Measurements from ENCODE around the gene LYSMD3. TPM values are rescaled to one million over a fixed set of nuclear protein-coding genes. Genes with fewer than 3 reads are reported as not detected.

The LYSMD3 gene
- total and polyA plus RNA-seq, 3 experiments from 2014 or later = 13.0 to 17.0 (median 17.0) TPM

- no peaks in the 10 kb centered on the region for H3K27me3 Mint-ChIP-seq
- Histone ChIP-seq H3K27ac (ENCODE audit: low read depth, low read length) (no peak overlapping the region), H3K27me3 (ENCODE audit: insufficient read depth, low read length, poor library complexity, severe bottlenecking) (no peaks in the 10 kb centered on the region), H3K4me3 (ENCODE audit: low read length) (no peak overlapping the region), H3K36me3 (ENCODE audit: insufficient read depth, low read length) (peaks cover 19% of the 10 kb centered on the region), H3K4me1 (ENCODE audit: insufficient read depth, low read length) (no peaks in the 10 kb centered on the region), H3K9me3 (ENCODE audit: low read length) (no peaks in the 10 kb centered on the region)
- peaks cover 4 to 63% (median 27%) of the 10 kb centered on the region in 3 donors for H3K36me3 Mint-ChIP-seq
- ChIA-PET POLR2A (no interaction called here), CTCF (no interaction called here)
- no peak for DNase-seq
- H3K4me1 Mint-ChIP-seq = peaks cover 11 to 34% (median 34%) of the 10 kb centered on the region in 3 donors
- H3K27ac Mint-ChIP-seq = peak overlapping the region in 4 of 8 donors; percentile 28 to 71 (median 38)
- no peak overlapping the region for H3K4me3 Mint-ChIP-seq
- no peaks in the 10 kb centered on the region for H3K9me3 Mint-ChIP-seq
These were observed 10.3 kb downstream of the LYSMD3 start for GRCh38 chr5:90519081-90519480.

DNA sequence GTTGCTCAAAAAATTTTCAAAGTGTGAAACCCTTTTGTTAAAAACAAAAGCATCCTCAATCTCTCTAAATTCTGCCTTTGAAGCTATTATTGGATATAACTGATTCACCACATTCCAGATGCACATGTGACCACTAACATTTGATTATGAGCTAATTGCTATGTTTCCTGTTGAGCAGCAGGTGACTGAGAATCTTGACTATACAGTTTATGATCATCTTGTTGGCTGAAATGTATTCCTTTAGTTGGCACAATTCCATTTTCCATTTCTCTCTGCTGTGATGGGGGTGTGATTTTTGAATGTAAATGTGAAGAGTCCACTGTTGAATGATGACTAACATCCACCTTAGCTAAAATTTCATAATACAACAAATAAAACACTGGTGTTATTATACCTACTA is 10.7 kb downstream of the LYSMD3 start:
- CTCF ChIA-PET = no interaction called here
- H3K27ac ChIP-seq (ENCODE audit: low read depth, low read length) = no peak overlapping the region
- Mint-ChIP-seq H3K9me3 (no peaks in the 10 kb centered on the region), H3K4me1 (peaks cover 9 to 30% (median 30%) of the 10 kb centered on the region in 3 donors), H3K36me3 (peaks cover 4 to 58% (median 27%) of the 10 kb centered on the region in 3 donors), H3K27me3 (no peaks in the 10 kb centered on the region), H3K4me3 (no peak overlapping the region), H3K27ac (peak overlapping the region in 5 of 8 donors; percentile 1 to 49 (median 36))
- H3K36me3 ChIP-seq (ENCODE audit: insufficient read depth, low read length) = peaks cover 16% of the 10 kb centered on the region
- no peak for DNase-seq
- POLR2A ChIA-PET = no interaction called here
- no peaks in the 10 kb centered on the region for H3K9me3 ChIP-seq (ENCODE audit: low read length)
- no peaks in the 10 kb centered on the region for H3K27me3 ChIP-seq (ENCODE audit: insufficient read depth, low read length, poor library complexity, severe bottlenecking)
- no peaks in the 10 kb centered on the region for H3K4me1 ChIP-seq (ENCODE audit: insufficient read depth, low read length)
- H3K4me3 ChIP-seq (ENCODE audit: low read length) = no peak overlapping the region

DNA sequence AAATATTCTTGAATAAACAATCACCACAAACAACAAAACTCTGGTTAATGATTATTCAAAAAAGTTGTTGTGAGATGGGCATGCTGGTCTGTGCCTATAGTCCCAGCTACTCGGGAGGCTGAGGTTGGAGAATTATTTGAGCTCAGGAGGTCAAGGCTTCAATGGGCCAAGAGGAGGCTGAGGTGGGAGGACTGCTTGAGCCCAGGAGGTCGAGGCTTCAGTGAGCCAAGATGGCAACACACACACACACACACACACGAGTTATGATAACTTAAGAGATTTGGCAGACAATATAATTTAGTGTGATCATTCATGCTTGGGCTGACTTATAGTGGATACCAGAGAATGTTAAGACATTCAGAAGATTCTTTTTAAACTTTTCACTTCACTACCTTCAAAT is 14.9 kb downstream of the LYSMD3 start:
- Mint-ChIP-seq H3K4me1 (peaks cover 8 to 12% (median 8%) of the 10 kb centered on the region in 3 donors), H3K4me3 (no peak overlapping the region), H3K36me3 (peaks cover 4 to 22% (median 12%) of the 10 kb centered on the region in 3 donors), H3K9me3 (no peaks in the 10 kb centered on the region), H3K27ac (peak overlapping the region in 4 of 8 donors; percentile 13 to 76 (median 50)), H3K27me3 (no peaks in the 10 kb centered on the region)
- no peaks in the 10 kb centered on the region for H3K27me3 ChIP-seq (ENCODE audit: insufficient read depth, low read length, poor library complexity, severe bottlenecking)
- CTCF ChIA-PET = no interaction called here
- DNase-seq = no peak
- POLR2A ChIA-PET = no interaction called here
- H3K36me3 ChIP-seq (ENCODE audit: insufficient read depth, low read length) = peaks cover 8% of the 10 kb centered on the region
- no peak overlapping the region for H3K27ac ChIP-seq (ENCODE audit: low read depth, low read length)
- no peaks in the 10 kb centered on the region for H3K9me3 ChIP-seq (ENCODE audit: low read length)
- no peak overlapping the region for H3K4me3 ChIP-seq (ENCODE audit: low read length)
- no peaks in the 10 kb centered on the region for H3K4me1 ChIP-seq (ENCODE audit: insufficient read depth, low read length)

GRCh38 chr5:90510438-90510837 is 18.9 kb downstream of the LYSMD3 start:
- Mint-ChIP-seq H3K36me3 (peaks cover 2 to 5% (median 4%) of the 10 kb centered on the region in 3 donors), H3K9me3 (no peaks in the 10 kb centered on the region), H3K27me3 (no peaks in the 10 kb centered on the region), H3K27ac (peak overlapping the region in 1 of 8 donors; percentile 19), H3K4me1 (no peaks in the 10 kb centered on the region), H3K4me3 (no peak overlapping the region)
- H3K9me3 ChIP-seq (ENCODE audit: low read length) = no peaks in the 10 kb centered on the region
- H3K4me3 ChIP-seq (ENCODE audit: low read length) = no peak overlapping the region
- no peak overlapping the region for H3K27ac ChIP-seq (ENCODE audit: low read depth, low read length)
- ChIA-PET CTCF (no interaction called here), POLR2A (no interaction called here)
- no peaks in the 10 kb centered on the region for H3K4me1 ChIP-seq (ENCODE audit: insufficient read depth, low read length)
- no peaks in the 10 kb centered on the region for H3K27me3 ChIP-seq (ENCODE audit: insufficient read depth, low read length, poor library complexity, severe bottlenecking)
- H3K36me3 ChIP-seq (ENCODE audit: insufficient read depth, low read length) = no peaks in the 10 kb centered on the region
- DNase-seq = no peak

DNA sequence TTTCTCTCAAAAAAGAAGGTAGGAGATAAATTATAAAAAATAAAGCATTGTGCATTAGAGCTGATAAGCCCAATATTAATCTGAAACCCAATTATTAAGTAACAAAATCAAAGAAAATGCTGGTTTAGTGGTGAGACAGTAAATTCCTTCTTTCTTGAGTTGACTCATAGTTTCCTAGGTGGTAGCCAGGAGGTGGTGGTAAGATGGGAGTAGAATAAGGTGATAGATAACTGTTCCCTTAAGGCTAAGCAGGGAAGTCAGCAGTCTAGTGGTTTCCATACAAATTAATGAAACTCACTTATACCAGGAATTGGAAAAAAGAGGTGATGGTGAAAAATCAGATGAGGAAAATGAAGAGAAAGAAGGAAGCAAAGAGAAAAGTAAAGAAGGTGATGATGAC is 23.2 kb downstream of the LYSMD3 start:
- ChIA-PET CTCF (no interaction called here), POLR2A (no interaction called here)
- no peak for DNase-seq
- Histone ChIP-seq H3K27ac (ENCODE audit: low read depth, low read length) (no peak overlapping the region), H3K4me3 (ENCODE audit: low read length) (no peak overlapping the region), H3K36me3 (ENCODE audit: insufficient read depth, low read length) (no peaks in the 10 kb centered on the region), H3K9me3 (ENCODE audit: low read length) (no peaks in the 10 kb centered on the region), H3K27me3 (ENCODE audit: insufficient read depth, low read length, poor library complexity, severe bottlenecking) (no peaks in the 10 kb centered on the region), H3K4me1 (ENCODE audit: insufficient read depth, low read length) (no peaks in the 10 kb centered on the region)
- no peaks in the 10 kb centered on the region for H3K9me3 Mint-ChIP-seq
- H3K36me3 Mint-ChIP-seq = no peaks in the 10 kb centered on the region
- no peaks in the 10 kb centered on the region for H3K27me3 Mint-ChIP-seq
- no peaks in the 10 kb centered on the region for H3K4me1 Mint-ChIP-seq
- H3K4me3 Mint-ChIP-seq = no peak overlapping the region
- no peak overlapping the region for H3K27ac Mint-ChIP-seq

- Mint-ChIP-seq H3K9me3 (no peaks in the 10 kb centered on the region), H3K27ac (no peak overlapping the region), H3K36me3 (no peaks in the 10 kb centered on the region), H3K4me1 (no peaks in the 10 kb centered on the region), H3K27me3 (no peaks in the 10 kb centered on the region), H3K4me3 (no peak overlapping the region)
- Histone ChIP-seq H3K27me3 (ENCODE audit: insufficient read depth, low read length, poor library complexity, severe bottlenecking) (no peaks in the 10 kb centered on the region), H3K9me3 (ENCODE audit: low read length) (no peaks in the 10 kb centered on the region), H3K27ac (ENCODE audit: low read depth, low read length) (no peak overlapping the region), H3K4me3 (ENCODE audit: low read length) (no peak overlapping the region), H3K4me1 (ENCODE audit: insufficient read depth, low read length) (no peaks in the 10 kb centered on the region), H3K36me3 (ENCODE audit: insufficient read depth, low read length) (no peaks in the 10 kb centered on the region)
- POLR2A ChIA-PET = no interaction called here
- CTCF ChIA-PET = no interaction called here
- DNase-seq = no peak
These were observed 24.6 kb downstream of the LYSMD3 start for GRCh38 chr5:90504743-90505142.

GRCh38 chr5:90503596-90503995 is 25.8 kb downstream of the LYSMD3 start:
- no peaks in the 10 kb centered on the region for H3K27me3 ChIP-seq (ENCODE audit: insufficient read depth, low read length, poor library complexity, severe bottlenecking)
- H3K27ac Mint-ChIP-seq = no peak overlapping the region

DNA sequence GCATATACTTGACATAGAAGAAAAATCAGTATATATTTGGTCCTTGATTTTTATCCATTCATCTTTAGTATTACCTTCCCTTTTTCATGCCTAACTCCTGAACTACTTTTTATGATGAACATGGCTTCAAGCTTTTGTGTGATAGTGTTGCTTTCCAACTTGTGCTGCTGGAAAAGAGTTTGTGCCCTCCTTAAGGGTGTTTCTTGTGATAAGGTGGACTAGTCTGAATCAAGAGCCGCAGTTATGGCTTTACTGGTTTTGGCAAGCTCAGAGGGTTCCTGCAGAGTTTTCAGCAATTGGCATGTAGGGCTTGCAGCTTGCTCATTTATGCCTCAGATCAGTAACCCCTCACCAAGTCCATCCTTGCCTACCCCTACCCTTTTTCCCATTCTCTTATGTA is 34.2 kb downstream of the LYSMD3 start:
- H3K9me3 ChIP-seq (ENCODE audit: low read length) = no peaks in the 10 kb centered on the region
- Mint-ChIP-seq H3K9me3 (peaks cover 0 to 4% (median 0%) of the 10 kb centered on the region in 5 donors), H3K36me3 (peaks cover 0 to 7% (median 1%) of the 10 kb centered on the region in 3 donors), H3K4me1 (no peaks in the 10 kb centered on the region), H3K4me3 (no peak overlapping the region), H3K27me3 (no peaks in the 10 kb centered on the region), H3K27ac (no peak overlapping the region)
- H3K4me1 ChIP-seq (ENCODE audit: insufficient read depth, low read length) = no peaks in the 10 kb centered on the region
- no peak for DNase-seq
- ChIA-PET CTCF (no interaction called here), POLR2A (no interaction called here)
- no peak overlapping the region for H3K27ac ChIP-seq (ENCODE audit: low read depth, low read length)
- no peaks in the 10 kb centered on the region for H3K27me3 ChIP-seq (ENCODE audit: insufficient read depth, low read length, poor library complexity, severe bottlenecking)
- H3K36me3 ChIP-seq (ENCODE audit: insufficient read depth, low read length) = no peaks in the 10 kb centered on the region
- H3K4me3 ChIP-seq (ENCODE audit: low read length) = no peak overlapping the region

More at GRCh38 chr5:90503596-90503995, 25.8 kb downstream of the LYSMD3 start:
- Mint-ChIP-seq H3K9me3 (no peaks in the 10 kb centered on the region), H3K4me3 (no peak overlapping the region), H3K27me3 (no peaks in the 10 kb centered on the region), H3K36me3 (no peaks in the 10 kb centered on the region), H3K4me1 (no peaks in the 10 kb centered on the region)
- Histone ChIP-seq H3K9me3 (ENCODE audit: low read length) (no peaks in the 10 kb centered on the region), H3K36me3 (ENCODE audit: insufficient read depth, low read length) (no peaks in the 10 kb centered on the region), H3K27ac (ENCODE audit: low read depth, low read length) (no peak overlapping the region), H3K4me1 (ENCODE audit: insufficient read depth, low read length) (no peaks in the 10 kb centered on the region), H3K4me3 (ENCODE audit: low read length) (no peak overlapping the region)
- no peak for DNase-seq
- POLR2A ChIA-PET = no interaction called here
- CTCF ChIA-PET = no interaction called here

- Mint-ChIP-seq H3K4me3 (no peak overlapping the region), H3K4me1 (no peaks in the 10 kb centered on the region), H3K9me3 (peaks cover 0 to 4% (median 0%) of the 10 kb centered on the region in 5 donors), H3K36me3 (peaks cover 0 to 7% (median 1%) of the 10 kb centered on the region in 3 donors), H3K27ac (no peak overlapping the region), H3K27me3 (no peaks in the 10 kb centered on the region)
- DNase-seq = no peak
- H3K4me3 ChIP-seq (ENCODE audit: low read length) = no peak overlapping the region
- no peaks in the 10 kb centered on the region for H3K4me1 ChIP-seq (ENCODE audit: insufficient read depth, low read length)
- H3K9me3 ChIP-seq (ENCODE audit: low read length) = no peaks in the 10 kb centered on the region
- ChIA-PET POLR2A (no interaction called here), CTCF (no interaction called here)
- H3K36me3 ChIP-seq (ENCODE audit: insufficient read depth, low read length) = no peaks in the 10 kb centered on the region
- H3K27ac ChIP-seq (ENCODE audit: low read depth, low read length) = no peak overlapping the region
- H3K27me3 ChIP-seq (ENCODE audit: insufficient read depth, low read length, poor library complexity, severe bottlenecking) = no peaks in the 10 kb centered on the region
These were observed 35.3 kb downstream of the LYSMD3 start for GRCh38 chr5:90494043-90494442.
